DND-41 (cell line): ENCODE results near the gene MIEF2.
A peak's percentile ranks its signal among the peaks of the same experiment; 100 is the strongest.
"Not testable (repeated sequence)": the region's sequence is repeated elsewhere in the genome, so short reads cannot be mapped to it uniquely, and the experiment has no call there.

Experiments used
- ATAC-seq: fragments of 200-7000 bp; cut with Tn5 transposase; 3 replicates; pipeline ENCODE4 v1.9.1; 2021; ENCODE audit warnings: low read depth; ENCODE audit not compliant: insufficient read depth
- DNase-seq: peaks from one replicate; pipeline ENCODE4 v3.0.0-alpha.2; 2020
- H2AFZ ChIP-seq: 2 replicates; pipeline ENCODE4 v1.6.0; 2012; ENCODE audit warnings: low read depth, low read length
- H3K27ac ChIP-seq: 2 replicates; pipeline ENCODE4 v1.5.1; 2012; ENCODE audit warnings: low read length, inconsistent platforms
- H3K27me3 ChIP-seq: fragments of 200-600 bp; sonication (generic); 2 replicates; pipeline ENCODE4 v1.6.0; 2012; ENCODE audit warnings: low read length, mild to moderate bottlenecking, inconsistent platforms; ENCODE audit not compliant: insufficient read depth, poor library complexity
- H3K36me3 ChIP-seq: 2 replicates; pipeline ENCODE4 v1.5.1; 2012; ENCODE audit warnings: low read length, inconsistent platforms; ENCODE audit not compliant: insufficient read depth
- H3K4me1 ChIP-seq: 2 replicates; pipeline ENCODE4 v1.5.1; 2012; ENCODE audit warnings: mild to moderate bottlenecking, low read length; ENCODE audit not compliant: insufficient read depth
- H3K4me2 ChIP-seq: 2 replicates; pipeline ENCODE4 v1.6.0; 2012; ENCODE audit warnings: mild to moderate bottlenecking, moderate library complexity, low read length, inconsistent platforms; ENCODE audit not compliant: insufficient read depth
- H3K4me3 ChIP-seq, 2 experiments: fragments of 200-600 bp in 1 of 2; shearing (Covaris generic) in 1 of 2; 2 replicates each; pipeline ENCODE4 v1.5.1; 2012 to 2016; ENCODE audit warnings: inconsistent platforms in 2 of 2, low read length in 2 of 2, mild to moderate bottlenecking in 2 of 2, low read depth in 1 of 2, moderate library complexity in 1 of 2
- H3K79me2 ChIP-seq: 2 replicates; pipeline ENCODE4 v1.6.0; 2012; ENCODE audit warnings: low read length, inconsistent platforms; ENCODE audit not compliant: insufficient read depth
- H3K9ac ChIP-seq: 2 replicates; pipeline ENCODE4 v1.6.0; 2012; ENCODE audit warnings: low read depth, mild to moderate bottlenecking, inconsistent platforms, low read length, moderate library complexity
- H3K9me3 ChIP-seq: 2 replicates; pipeline ENCODE4 v1.5.1; 2012; ENCODE audit warnings: low read length, moderate library complexity, mild to moderate bottlenecking, inconsistent platforms; ENCODE audit not compliant: insufficient read depth, severe bottlenecking
- H4K20me1 ChIP-seq: 2 replicates; pipeline ENCODE4 v1.6.0; 2012; ENCODE audit warnings: low read length; ENCODE audit not compliant: insufficient read depth
- EZH2 ChIP-seq: IDR thresholded peaks from 3 replicates; pipeline ENCODE4 v1.6.1; 2012; ENCODE audit warnings: borderline replicate concordance, low read depth, mild to moderate bottlenecking, moderate library complexity, low read length, inconsistent platforms; ENCODE audit not compliant: severe bottlenecking
- TF ChIP-seq, protein P1 (sequence below): IDR thresholded peaks from 2 replicates; pipeline ENCODE4 v1.5.1; 2012; ENCODE audit warnings: borderline replicate concordance, low read length, moderate library complexity, mild to moderate bottlenecking; ENCODE audit not compliant: poor library complexity, severe bottlenecking; ENCODE audit errors: extremely low read depth

The MIEF2 gene, protein sequence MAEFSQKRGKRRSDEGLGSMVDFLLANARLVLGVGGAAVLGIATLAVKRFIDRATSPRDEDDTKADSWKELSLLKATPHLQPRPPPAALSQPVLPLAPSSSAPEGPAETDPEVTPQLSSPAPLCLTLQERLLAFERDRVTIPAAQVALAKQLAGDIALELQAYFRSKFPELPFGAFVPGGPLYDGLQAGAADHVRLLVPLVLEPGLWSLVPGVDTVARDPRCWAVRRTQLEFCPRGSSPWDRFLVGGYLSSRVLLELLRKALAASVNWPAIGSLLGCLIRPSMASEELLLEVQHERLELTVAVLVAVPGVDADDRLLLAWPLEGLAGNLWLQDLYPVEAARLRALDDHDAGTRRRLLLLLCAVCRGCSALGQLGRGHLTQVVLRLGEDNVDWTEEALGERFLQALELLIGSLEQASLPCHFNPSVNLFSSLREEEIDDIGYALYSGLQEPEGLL

DNA sequence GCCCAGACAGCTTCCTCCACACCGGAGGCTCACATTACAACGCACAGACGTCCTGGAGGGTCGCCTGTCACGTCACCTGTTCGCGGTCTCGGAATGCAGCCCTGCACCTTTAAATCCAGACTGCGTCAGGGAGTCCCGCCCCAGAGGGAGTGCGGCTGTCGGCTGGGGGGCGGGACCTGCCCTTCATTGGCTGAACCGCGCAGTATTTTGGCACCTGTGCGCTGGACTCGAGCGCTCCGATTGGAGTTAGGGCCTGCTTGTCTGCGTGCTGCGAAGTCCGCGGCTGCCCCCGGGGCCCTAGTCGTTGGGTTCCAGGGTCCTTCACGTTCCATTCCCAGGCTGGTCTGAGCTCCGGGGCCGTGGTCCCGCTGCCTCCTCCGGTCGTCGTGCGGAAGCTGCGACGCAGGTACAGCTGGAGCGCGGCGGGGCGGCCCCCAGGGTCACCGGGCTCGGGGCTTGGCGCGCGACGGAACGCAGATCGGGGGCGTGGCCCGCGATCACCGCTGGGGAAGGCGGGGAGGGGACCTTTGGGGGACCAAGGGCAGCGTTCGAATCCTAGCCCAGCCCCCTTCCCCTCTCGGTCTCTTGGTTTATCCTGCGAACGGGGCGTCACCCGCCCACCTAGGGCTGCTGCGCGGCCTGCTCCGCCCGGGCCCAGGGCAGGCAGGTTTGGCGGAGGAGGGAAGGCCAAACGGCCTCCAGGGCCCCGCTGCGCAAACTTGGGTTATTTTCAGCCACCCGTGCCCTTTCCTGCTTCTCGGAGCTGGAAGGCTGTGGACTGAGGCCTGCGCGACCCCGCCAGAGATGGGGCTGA, at the start of gene MIEF2:
TSS of gene MIEF2 (plus strand) at position 331 of the 814 bp plus-strand sequence. CDS start 2,059 bp downstream, outside the sequence.
- Histone ChIP-seq H3K4me2 (peak within 1 kb of the TSS; percentile 86), H2AFZ (peak within 1 kb of the TSS; percentile 89), H3K9ac (peak within 1 kb of the TSS; percentile 68), H3K4me3 (peak within 1 kb of the TSS; percentile 49 to 83; a peak in 3 of 4 replicates), H3K79me2 (peaks cover 47% of the 10 kb centered on the region), H4K20me1 (peaks cover 25% of the 10 kb centered on the region), H3K27ac (peak within 1 kb of the TSS; percentile 68), H3K36me3 (peaks cover 43% of the 10 kb centered on the region), H3K27me3 (no peaks in the 10 kb centered on the region), H3K4me1 (peaks cover 57% of the 10 kb centered on the region), H3K9me3 (no peaks in the 10 kb centered on the region)
- peak; percentile 93 for DNase-seq
- TF ChIP-seq, protein P1, sequence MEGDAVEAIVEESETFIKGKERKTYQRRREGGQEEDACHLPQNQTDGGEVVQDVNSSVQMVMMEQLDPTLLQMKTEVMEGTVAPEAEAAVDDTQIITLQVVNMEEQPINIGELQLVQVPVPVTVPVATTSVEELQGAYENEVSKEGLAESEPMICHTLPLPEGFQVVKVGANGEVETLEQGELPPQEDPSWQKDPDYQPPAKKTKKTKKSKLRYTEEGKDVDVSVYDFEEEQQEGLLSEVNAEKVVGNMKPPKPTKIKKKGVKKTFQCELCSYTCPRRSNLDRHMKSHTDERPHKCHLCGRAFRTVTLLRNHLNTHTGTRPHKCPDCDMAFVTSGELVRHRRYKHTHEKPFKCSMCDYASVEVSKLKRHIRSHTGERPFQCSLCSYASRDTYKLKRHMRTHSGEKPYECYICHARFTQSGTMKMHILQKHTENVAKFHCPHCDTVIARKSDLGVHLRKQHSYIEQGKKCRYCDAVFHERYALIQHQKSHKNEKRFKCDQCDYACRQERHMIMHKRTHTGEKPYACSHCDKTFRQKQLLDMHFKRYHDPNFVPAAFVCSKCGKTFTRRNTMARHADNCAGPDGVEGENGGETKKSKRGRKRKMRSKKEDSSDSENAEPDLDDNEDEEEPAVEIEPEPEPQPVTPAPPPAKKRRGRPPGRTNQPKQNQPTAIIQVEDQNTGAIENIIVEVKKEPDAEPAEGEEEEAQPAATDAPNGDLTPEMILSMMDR = no peak
- no peak for TF ChIP-seq EZH2
- ATAC-seq = peak; percentile 88

DNA sequence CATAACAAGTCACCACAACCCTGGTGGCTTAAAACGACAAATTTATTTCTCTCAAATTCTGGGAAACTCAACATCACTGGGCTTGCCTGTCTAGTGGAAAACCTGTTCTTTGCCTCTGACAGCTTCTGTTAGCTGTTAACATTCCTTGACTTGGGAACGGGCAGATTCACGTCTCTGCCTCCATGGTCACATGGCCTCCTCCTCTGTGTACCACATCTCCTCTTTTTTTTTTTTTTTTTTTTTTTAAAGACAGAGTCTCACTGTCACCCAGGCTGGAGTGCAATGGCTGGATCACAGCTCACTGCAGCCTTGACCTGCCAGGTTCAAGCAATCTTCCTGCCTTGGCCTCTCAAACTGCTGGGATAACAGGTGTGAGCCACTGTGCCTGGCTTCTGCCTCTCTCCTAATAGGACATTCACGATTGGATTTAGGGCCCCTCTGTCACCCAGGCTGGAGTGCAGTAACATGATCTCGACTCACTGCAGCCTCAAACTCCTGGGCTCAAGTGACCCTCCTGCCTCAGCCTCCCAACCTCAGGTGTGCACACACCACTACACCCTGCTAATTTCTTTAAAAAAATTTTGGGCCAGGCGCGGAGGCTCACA, 46.7 kb upstream of the MIEF2 start:
- Histone ChIP-seq H3K9me3 (no peaks in the 10 kb centered on the region), H3K79me2 (no peaks in the 10 kb centered on the region), H4K20me1 (peaks cover 9% of the 10 kb centered on the region; the same call in 1 of the 2 replicates), H3K4me2 (no peak overlapping the region), H3K4me1 (no peaks in the 10 kb centered on the region), H3K9ac (no peak overlapping the region), H2AFZ (no peak overlapping the region), H3K36me3 (peaks cover 23% of the 10 kb centered on the region), H3K27me3 (no peaks in the 10 kb centered on the region), H3K27ac (no peak overlapping the region), H3K4me3 (no peak overlapping the region)
- no peak for DNase-seq
- TF ChIP-seq, protein P1 = no peak
- no peak for TF ChIP-seq EZH2
- no peak for ATAC-seq

DNA sequence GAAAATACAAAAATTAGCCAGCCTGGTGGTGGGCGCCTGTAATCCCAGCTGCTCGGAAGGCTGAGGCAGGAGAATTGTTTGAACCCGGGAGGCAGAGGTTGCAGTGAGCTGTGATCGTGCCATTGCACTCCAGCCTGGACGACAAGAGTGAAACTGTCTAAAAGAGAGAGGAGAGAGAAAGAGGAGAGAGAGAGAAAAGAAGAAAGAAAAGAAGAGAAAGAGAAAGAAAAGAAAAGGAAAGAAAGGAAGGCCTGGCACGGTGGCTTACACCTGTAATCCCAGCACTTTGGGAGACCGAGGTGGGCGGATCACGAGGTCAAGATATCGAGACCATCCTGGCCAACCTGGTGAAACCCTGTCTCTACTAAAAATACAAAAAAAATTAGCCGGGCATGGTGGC, 43.6 kb upstream of the MIEF2 start:
- H3K27ac ChIP-seq, H3K79me2 ChIP-seq, H3K4me2 ChIP-seq, H3K4me3 ChIP-seq, H3K9ac ChIP-seq, ATAC-seq, H4K20me1 ChIP-seq, H2AFZ ChIP-seq, H3K9me3 ChIP-seq, H3K4me1 ChIP-seq, DNase-seq, H3K27me3 ChIP-seq, H3K36me3 ChIP-seq: not testable (repeated sequence)
